HG02852 (cell line): ENCODE measurements around the gene STX3.
"Not testable (repeated sequence)": the region's sequence is repeated elsewhere in the genome, so short reads cannot be mapped to it uniquely, and the experiment has no call there.

Source experiments
- ATAC-seq: cut with Tn5 transposase; IDR thresholded peaks from one replicate; pipeline ENCODE4 v1.9.1; 2021; ENCODE audit warnings: mild to moderate bottlenecking, moderate library complexity; ENCODE audit not compliant: unreplicated experiment

Gene STX3

GRCh38 chr11:59756845-59757244 is 1.7 kb downstream of the STX3 start:
- ATAC-seq, result no peak

GRCh38 chr11:59758401-59759037 is 3.3 kb downstream of the STX3 start:
- ATAC-seq, result no peak

- ATAC-seq, result no peak
Observed at GRCh38 chr11:59759900-59760299, 4.7 kb downstream of the STX3 start.

- ATAC-seq, result no peak
Observed at GRCh38 chr11:59760771-59761170, 5.6 kb downstream of the STX3 start.

GRCh38 chr11:59761993-59762392 is 6.8 kb downstream of the STX3 start:
- no peak for ATAC-seq

GRCh38 chr11:59765068-59765735 is 10.0 kb downstream of the STX3 start:
- ATAC-seq, result no peak

GRCh38 chr11:59766542-59767224 is 11.5 kb downstream of the STX3 start:
- no peak for ATAC-seq

GRCh38 chr11:59767225-59767611 is 12.0 kb downstream of the STX3 start:
- ATAC-seq, result no peak

- no peak for ATAC-seq
Observed at GRCh38 chr11:59769111-59769510, 13.9 kb downstream of the STX3 start.

- no peak for ATAC-seq
Observed at GRCh38 chr11:59769828-59770227, 14.7 kb downstream of the STX3 start.

- no peak for ATAC-seq
Observed at GRCh38 chr11:59770319-59770718, 15.1 kb downstream of the STX3 start.

- ATAC-seq, result no peak
Observed at GRCh38 chr11:59770869-59771268, 15.7 kb downstream of the STX3 start.

GRCh38 chr11:59771605-59772004 is 16.4 kb downstream of the STX3 start:
- no peak for ATAC-seq

- no peak for ATAC-seq
Observed at GRCh38 chr11:59773083-59773440, 17.9 kb downstream of the STX3 start.

- no peak for ATAC-seq
Observed at GRCh38 chr11:59776210-59777066, 21.3 kb downstream of the STX3 start.

- no peak for ATAC-seq
Observed at GRCh38 chr11:59777104-59777503, 21.9 kb downstream of the STX3 start.

- no peak for ATAC-seq
Observed at GRCh38 chr11:59778122-59778521, 22.9 kb downstream of the STX3 start.

- no peak for ATAC-seq
Observed at GRCh38 chr11:59779487-59779886, 24.3 kb downstream of the STX3 start.

- no peak for ATAC-seq
Observed at GRCh38 chr11:59782080-59782479, 26.9 kb downstream of the STX3 start.

GRCh38 chr11:59783632-59784090 is 28.5 kb downstream of the STX3 start:
- no peak for ATAC-seq

GRCh38 chr11:59784441-59784840 is 29.3 kb downstream of the STX3 start:
- not testable (repeated sequence) for ATAC-seq
